H1 (cell line): Measurements from ENCODE around the gene SESN2. TPM values are rescaled to one million over a fixed set of nuclear protein-coding genes. Genes with fewer than 3 reads are reported as not detected.

Source experiments
- CTCF ChIA-PET: fragments of 300-600 bp; sonication (Branson Sonifier 250); formaldehyde crosslinking; loops from one replicate; lab custom pipeline; 2021; ENCODE audit not compliant: partially characterized antibody; lab: Charles Lee
- POLR2A ChIA-PET: fragments of 300-600 bp; sonication (Branson Sonifier 250); formaldehyde crosslinking; loops from one replicate; lab custom pipeline; 2021; ENCODE audit warnings: inconsistent platforms; ENCODE audit not compliant: partially characterized antibody; lab: Charles Lee
- DNase-seq, 2 experiments: peaks; one replicate each; pipeline versions ENCODE4 v3.0.0 to v3.0.0-alpha.2; 2010 to 2022; ENCODE audit warnings: low spot score in 2 of 2, low read depth in 1 of 2, mixed read lengths in 1 of 2
- FAIRE-seq: peaks from 2 replicates; lab custom pipeline; 2011; peaks lifted over from hg19 to GRCh38; lab: Jason Lieb, UNC
- H2AFZ ChIP-seq: 2 replicates; pipeline ENCODE4 v1.8.1; 2012; ENCODE audit warnings: low read length, inconsistent platforms
- H2AK5ac ChIP-seq: 2 replicates; pipeline ENCODE4 v1.6.1; 2013; ENCODE audit warnings: low read depth, low read length
- H2BK120ac ChIP-seq: replicated peaks from 2 replicates; pipeline ENCODE3; 2013; ENCODE audit warnings: low read depth, low read length, inconsistent platforms
- H2BK12ac ChIP-seq: 2 replicates; pipeline ENCODE4 v1.6.1; 2013; ENCODE audit warnings: low read depth, low read length
- H2BK15ac ChIP-seq: 2 replicates; pipeline ENCODE4 v1.6.1; 2013; ENCODE audit warnings: low read length
- H2BK20ac ChIP-seq: 2 replicates; pipeline ENCODE4 v1.6.1; 2013; ENCODE audit warnings: low read length
- H2BK5ac ChIP-seq: 2 replicates; pipeline ENCODE4 v1.6.1; 2013; ENCODE audit warnings: low read depth, low read length
- H3K14ac ChIP-seq: 2 replicates; pipeline ENCODE4 v1.6.1; 2013; ENCODE audit warnings: inconsistent platforms; ENCODE audit not compliant: insufficient read length
- H3K18ac ChIP-seq: 2 replicates; pipeline ENCODE4 v1.6.1; 2013; ENCODE audit warnings: low read length; ENCODE audit errors: extremely low read depth
- H3K23ac ChIP-seq: 2 replicates; pipeline ENCODE4 v1.6.1; 2013; ENCODE audit warnings: inconsistent platforms; ENCODE audit not compliant: insufficient read length
- H3K23me2 ChIP-seq: 2 replicates; pipeline ENCODE4 v1.6.1; 2013; ENCODE audit warnings: low read depth, low read length
- H3K27ac ChIP-seq: 2 replicates; pipeline ENCODE4 v1.6.1; 2011; ENCODE audit warnings: low read depth, low read length, inconsistent platforms
- H3K27me3 ChIP-seq, 4 experiments: replicated peaks in 1 of 4; 1 replicate in 1 of 4; 2 replicates in 3 of 4; pipeline versions ENCODE4 v1.6.1 to v1.8.1; 2011 to 2013; ENCODE audit warnings: low read length in 3 of 4, mild to moderate bottlenecking in 3 of 4, inconsistent platforms in 2 of 4, mixed read lengths in 2 of 4, moderate library complexity in 1 of 4; ENCODE audit not compliant: control insufficient read depth in 3 of 4, insufficient read depth in 3 of 4; ENCODE audit errors: extremely low read depth in 1 of 4
- H3K36me3 ChIP-seq, 4 experiments: 2 replicates each; pipeline versions ENCODE4 v1.6.1 to v1.8.1; 2011 to 2013; ENCODE audit warnings: mild to moderate bottlenecking in 4 of 4, low read length in 3 of 4, moderate library complexity in 2 of 4, control low read depth in 1 of 4, inconsistent platforms in 1 of 4; ENCODE audit not compliant: insufficient read depth in 4 of 4, control insufficient read depth in 2 of 4
- H3K4ac ChIP-seq: replicated peaks from 2 replicates; pipeline ENCODE3; 2013; ENCODE audit warnings: low read length, low read depth, mixed read lengths, inconsistent platforms; ENCODE audit not compliant: insufficient read length
- H3K4me1 ChIP-seq, 4 experiments: replicated peaks in 1 of 4; 1 replicate in 1 of 4; 2 replicates in 3 of 4; pipeline versions ENCODE4 v1.6.1 to v1.8.1; 2011 to 2013; ENCODE audit warnings: low read length in 3 of 4, inconsistent platforms in 2 of 4, mixed read lengths in 1 of 4; ENCODE audit not compliant: insufficient read depth in 4 of 4, control insufficient read depth in 3 of 4
- H3K4me2 ChIP-seq, 2 experiments: 2 replicates each; pipeline versions ENCODE4 v1.6.1 to v1.8.1; 2011 to 2013; ENCODE audit warnings: low read depth in 2 of 2, low read length in 2 of 2, control low read depth in 1 of 2, inconsistent platforms in 1 of 2, mild to moderate bottlenecking in 1 of 2; ENCODE audit not compliant: insufficient read depth in 1 of 2
- H3K4me3 ChIP-seq, 4 experiments: fragments of 200-600, 300-600 bp in 1 of 4; sonication (generic), shearing (Covaris generic), sonication (Bioruptor Twin) in 1 of 4; 2 replicates each; pipeline versions ENCODE4 v1.5.1 to v1.8.1; 2011 to 2016; ENCODE audit warnings: low read length in 4 of 4, low read depth in 3 of 4, control low read depth in 2 of 4, inconsistent platforms in 2 of 4, mild to moderate bottlenecking in 2 of 4, mixed read lengths in 1 of 4, moderate library complexity in 1 of 4; ENCODE audit not compliant: insufficient read depth in 2 of 4; ENCODE audit errors: extremely low read depth in 1 of 4
- H3K56ac ChIP-seq: replicated peaks from 2 replicates; pipeline ENCODE3; 2013; ENCODE audit warnings: low read depth, mild to moderate bottlenecking, mixed read lengths, low read length, inconsistent platforms; ENCODE audit not compliant: insufficient read length
- H3K79me1 ChIP-seq: 2 replicates; pipeline ENCODE4 v1.6.1; 2013; ENCODE audit warnings: low read depth, low read length, control low read depth
- H3K79me2 ChIP-seq, 2 experiments: 2 replicates each; pipeline versions ENCODE4 v1.6.1 to v1.8.1; 2012 to 2013; ENCODE audit warnings: low read length in 2 of 2, mild to moderate bottlenecking in 2 of 2, inconsistent platforms in 1 of 2; ENCODE audit not compliant: insufficient read depth in 2 of 2, control insufficient read depth in 1 of 2
- H3K9ac ChIP-seq, 4 experiments: replicated peaks in 1 of 4; 1 replicate in 1 of 4; 2 replicates in 3 of 4; pipeline versions ENCODE4 v1.6.1 to v1.8.1; 2011 to 2013; ENCODE audit warnings: low read depth in 3 of 4, low read length in 3 of 4, control low read depth in 2 of 4, mild to moderate bottlenecking in 2 of 4, moderate library complexity in 2 of 4, inconsistent platforms in 1 of 4; ENCODE audit errors: extremely low read depth in 1 of 4
- H3K9me3 ChIP-seq, 2 experiments: 2 replicates each; pipeline versions ENCODE4 v1.6.1 to v1.8.1; 2012 to 2013; ENCODE audit warnings: mild to moderate bottlenecking in 2 of 2, moderate library complexity in 2 of 2, control low read depth in 1 of 2, inconsistent platforms in 1 of 2, low read depth in 1 of 2, low read length in 1 of 2, mixed read lengths in 1 of 2; ENCODE audit not compliant: insufficient read depth in 2 of 2
- H4K20me1 ChIP-seq, 2 experiments: replicated peaks in 1 of 2; 2 replicates each; pipeline versions ENCODE3 to v1.8.1; 2011 to 2013; ENCODE audit warnings: inconsistent platforms in 2 of 2, low read length in 2 of 2, mild to moderate bottlenecking in 1 of 2; ENCODE audit not compliant: insufficient read depth in 2 of 2, control insufficient read depth in 1 of 2
- H4K5ac ChIP-seq: 2 replicates; pipeline ENCODE4 v1.6.1; 2013; ENCODE audit warnings: low read length, low read depth, mixed read lengths, inconsistent platforms; ENCODE audit not compliant: insufficient read length
- H4K8ac ChIP-seq: 2 replicates; pipeline ENCODE4 v1.8.0; 2013; ENCODE audit warnings: mild to moderate bottlenecking, moderate library complexity, low read length, inconsistent platforms; ENCODE audit not compliant: insufficient read depth; ENCODE audit errors: extremely low read depth
- H4K91ac ChIP-seq: replicated peaks from 2 replicates; pipeline ENCODE3; 2013; ENCODE audit warnings: low read length, mixed read lengths, inconsistent platforms; ENCODE audit not compliant: insufficient read length
- CTBP2 ChIP-seq: IDR thresholded peaks from 2 replicates; pipeline ENCODE4 v1.7.0; 2011; ENCODE audit warnings: borderline replicate concordance, mild to moderate bottlenecking, moderate library complexity, mixed read lengths, low read length; ENCODE audit not compliant: insufficient read depth, insufficient read length
- JUN ChIP-seq: IDR thresholded peaks from 2 replicates; pipeline ENCODE4 v1.6.1; 2011; ENCODE audit warnings: low read depth, mild to moderate bottlenecking, improper control_type of control experiment, low read length
- JUND ChIP-seq: IDR thresholded peaks from 2 replicates; pipeline ENCODE4 v1.6.1; 2011; ENCODE audit warnings: mild to moderate bottlenecking, improper control_type of control experiment, low read length
- KDM4A ChIP-seq: IDR thresholded peaks from one replicate; pipeline ENCODE4 v1.7.1; 2012; ENCODE audit warnings: low read depth, mild to moderate bottlenecking, moderate library complexity, low read length, inconsistent platforms; ENCODE audit not compliant: severe bottlenecking
- RAD21 ChIP-seq, 2 experiments: IDR thresholded peaks in 1 of 2; conservative IDR thresholded peaks in 1 of 2; 2 replicates each; pipeline ENCODE4 v1.6.1; 2011; ENCODE audit warnings: low read depth in 2 of 2, low read length in 2 of 2, improper control_type of control experiment in 1 of 2, inconsistent platforms in 1 of 2, mild to moderate bottlenecking in 1 of 2, moderate library complexity in 1 of 2
- USF2 ChIP-seq: IDR thresholded peaks from 2 replicates; pipeline ENCODE4 v1.6.1; 2011; ENCODE audit warnings: low read length, improper control_type of control experiment
- WGBS, 2 experiments: shearing (Covaris generic) in 1 of 2; methylation state at CpG; one replicate each; pipeline versions ENCODE4 v1.1.6 to v1.1.7; 2013 to 2015; ENCODE audit warnings: low lambda C conversion rate in 2 of 2, mixed read lengths in 2 of 2, inconsistent platforms in 1 of 2, low coverage in 1 of 2, missing lambda C conversion rate in 1 of 2; ENCODE audit not compliant: insufficient replicate concordance in 2 of 2, insufficient coverage in 1 of 2, insufficient read length in 1 of 2; ENCODE audit errors: extremely low coverage in 1 of 2, missing lambda C conversion rate in 1 of 2; 5-methylcytosine and 5-hydroxymethylcytosine counted together
- polyA plus RNA-seq, 7 experiments: library from polyadenylated mRNA; depleted of rRNA in 3 of 7; stranded (reverse) in 5 of 7; unstranded in 2 of 7; fragments of >200 nt in 5 of 7; fragments of 200-250 nt in 2 of 7; gene quantifications; 1 replicate in 5 of 7; 2 replicates in 1 of 7; 4 replicates in 1 of 7; pipeline versions ENCODE4 v1.2.1 to v1.2.3, GENCODE V29; 2011 to 2013; ENCODE audit warnings: missing spikeins in 2 of 7, mixed read lengths in 2 of 7
- total RNA-seq: library from RNA; stranded (reverse); fragmentation: NEBNext Ultra II Directional; extraction: Animal tissue kit (Norgen Biotek cat#: 25700); gene quantifications from 2 replicates; pipeline ENCODE4 v1.2.1, GENCODE V29; 2021

The SESN2 gene
- total and polyA plus RNA-seq, 2 of the 8 experiments (the other 6 are each of a cell fraction or from before 2014, with no cell fraction given), result 25.1 to 33.0 TPM

- Histone ChIP-seq H2BK120ac (no peak overlapping the region), H3K27ac (no peak overlapping the region), H4K5ac (no peak overlapping the region), H3K36me3 (no peaks in the 10 kb centered on the region), H4K91ac (no peak overlapping the region), H3K79me1 (no peaks in the 10 kb centered on the region), H2AFZ (no peak overlapping the region), H3K4me1 (peaks cover 4 to 11% (median 6%) of the 10 kb centered on the region in 4 experiments; a peak in 6 of 7 replicates), H3K27me3 (no peaks in the 10 kb centered on the region), H3K79me2 (no peaks in the 10 kb centered on the region), H3K4ac (no peak overlapping the region), H3K9ac (no peak overlapping the region), H3K18ac (no peak overlapping the region), H3K23ac (no peak overlapping the region), H4K20me1 (no peaks in the 10 kb centered on the region), H3K23me2 (no peaks in the 10 kb centered on the region), H2AK5ac (no peak overlapping the region), H2BK12ac (no peak overlapping the region), H4K8ac (no peak overlapping the region), H3K4me3 (no peak overlapping the region), H3K4me2 (no peak overlapping the region), H3K9me3 (no peaks in the 10 kb centered on the region), H2BK15ac (no peak overlapping the region), H2BK5ac (no peak overlapping the region), H3K14ac (no peak overlapping the region), H3K56ac (no peak overlapping the region), H2BK20ac (no peak overlapping the region)
- POLR2A ChIA-PET, result interaction anchor here (0.8 to 12.3 kb wide), 7 partner anchors 9 to 338 kb away, joined by 3 to 296 read pairs (median 4); partner anchors contain the start of genes ATP5IF1, DNAJC8 and SESN2
- CTCF ChIA-PET, result interaction anchor here (0.9 to 2.4 kb wide), 2 partner anchors 112 to 115 kb away, joined by 3 to 5 read pairs; no protein-coding TSS in a partner anchor
- TF ChIP-seq CTBP2 (no peak), KDM4A (no peak), RAD21 (IDR thresholded peaks at IDR 0.05 in 1 of 2, conservative IDR thresholded peaks at IDR 0.05 in 1 of 2; ENCODE audit: low read depth in 2 of 2, low read length in 2 of 2) (no peak), JUND (no peak), USF2 (no peak), JUN (no peak)
- DNase-seq, result no peak
- FAIRE-seq, result no peak
- WGBS, 2 experiments, result 79% methylated on average over 2 of the region's 2 CpGs; no CpG with 5 or more reads in 1 of the 2 experiments
Measured at GRCh38 chr1:28243685-28244311, 15.5 kb upstream of the SESN2 start.
